GM18498 (cell line): ENCODE results near the gene ALDH3A1.

Experiments
- ATAC-seq: cut with Tn5 transposase; IDR thresholded peaks from one replicate; pipeline ENCODE4 v1.9.1; 2021; ENCODE audit warnings: mild to moderate bottlenecking, moderate library complexity; ENCODE audit not compliant: unreplicated experiment

The ALDH3A1 gene

GRCh38 chr17:19742495-19742894 lies 5.6 kb downstream of the ALDH3A1 start:
- ATAC-seq = no peak

GRCh38 chr17:19741832-19742457 lies 6.2 kb downstream of the ALDH3A1 start:
- no peak for ATAC-seq

- ATAC-seq = no peak
Measured at GRCh38 chr17:19740933-19741332, 7.2 kb downstream of the ALDH3A1 start.

- no peak for ATAC-seq
Measured at GRCh38 chr17:19739241-19740201, 8.6 kb downstream of the ALDH3A1 start.

GRCh38 chr17:19738757-19739156 lies 9.3 kb downstream of the ALDH3A1 start:
- ATAC-seq = no peak

GRCh38 chr17:19738073-19738449 lies 10.0 kb downstream of the ALDH3A1 start:
- no peak for ATAC-seq

GRCh38 chr17:19737305-19738072 lies 10.6 kb downstream of the ALDH3A1 start:
- no peak for ATAC-seq

- no peak for ATAC-seq
Measured at GRCh38 chr17:19736071-19736470, 12.0 kb downstream of the ALDH3A1 start.

GRCh38 chr17:19733953-19734526 lies 14.1 kb downstream of the ALDH3A1 start:
- no peak for ATAC-seq

- ATAC-seq = no peak
Measured at GRCh38 chr17:19731626-19732025, 16.5 kb downstream of the ALDH3A1 start.

GRCh38 chr17:19730843-19731242 lies 17.3 kb downstream of the ALDH3A1 start:
- no peak for ATAC-seq

- no peak for ATAC-seq
Measured at GRCh38 chr17:19729900-19730299, 18.2 kb downstream of the ALDH3A1 start.

- ATAC-seq = no peak
Measured at GRCh38 chr17:19728084-19728495, 20.0 kb downstream of the ALDH3A1 start.

GRCh38 chr17:19727501-19728078 lies 20.5 kb downstream of the ALDH3A1 start:
- no peak for ATAC-seq

GRCh38 chr17:19726631-19727376 lies 21.3 kb downstream of the ALDH3A1 start:
- no peak for ATAC-seq

- no peak for ATAC-seq
Measured at GRCh38 chr17:19725486-19725885, 22.6 kb downstream of the ALDH3A1 start.

- ATAC-seq = no peak
Measured at GRCh38 chr17:19724501-19725420, 23.3 kb downstream of the ALDH3A1 start.

- ATAC-seq = no peak
Measured at GRCh38 chr17:19723964-19724363, 24.1 kb downstream of the ALDH3A1 start.
